NCI-H1694 (cell line): ENCODE data around the gene CYP2J2.
"Not testable (repeated sequence)": the region's sequence is repeated elsewhere in the genome, so short reads cannot be mapped to it uniquely, and the experiment has no call there.

Experiments used
- DNase-seq: peaks from one replicate; lab custom pipeline; 2025; lab: John Stamatoyannopoulos, UW

Gene CYP2J2

DNA sequence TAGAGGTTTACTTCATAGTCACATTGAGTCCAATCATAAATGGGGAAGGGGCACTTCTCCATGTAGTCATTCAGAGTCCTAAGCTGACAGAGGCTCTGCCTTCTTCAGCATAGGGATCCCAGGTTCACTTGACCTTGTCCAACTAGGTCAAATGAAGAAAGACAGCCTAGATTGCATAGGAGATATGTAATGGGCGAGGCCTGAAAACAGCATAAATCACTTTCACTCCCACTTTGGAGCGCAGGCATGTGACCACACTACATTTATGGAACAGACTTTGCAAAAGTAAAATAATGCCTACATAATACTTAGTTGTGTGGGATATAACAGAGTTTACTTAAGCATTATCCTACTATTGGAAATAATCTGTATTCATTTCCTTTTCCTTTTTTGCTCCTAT is 60.1 kb downstream of the CYP2J2 start:
- no peak for DNase-seq

DNA sequence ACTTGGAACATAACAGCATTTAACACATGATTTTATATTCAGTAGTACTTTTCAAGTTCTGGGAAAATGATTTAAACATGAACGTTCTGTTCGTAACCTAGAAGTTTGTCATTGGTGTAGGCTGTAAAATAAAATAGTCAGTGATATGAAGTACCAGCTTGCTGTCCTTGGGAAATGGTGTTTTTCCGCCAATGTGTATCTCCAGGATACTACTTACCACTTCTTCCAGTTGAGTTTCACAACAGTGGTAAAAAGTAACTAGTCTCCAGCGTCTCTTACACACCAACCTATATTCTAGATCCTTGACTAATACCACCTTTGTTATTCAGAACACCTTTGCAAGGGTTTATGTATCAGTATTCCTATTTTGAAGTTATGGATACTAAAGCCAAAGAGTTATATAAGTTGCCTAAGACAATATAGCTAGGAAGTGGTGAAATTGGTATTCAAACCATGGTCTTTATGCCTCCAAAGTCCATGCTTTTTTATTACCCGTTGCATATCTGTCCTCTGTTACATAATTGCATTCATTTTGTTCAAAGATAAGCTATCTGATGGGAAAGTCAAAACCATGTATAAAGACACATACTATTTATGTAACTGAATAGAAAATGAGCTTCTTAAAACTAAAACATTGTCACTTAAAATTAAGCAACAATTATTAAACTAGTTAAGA is 68.8 kb downstream of the CYP2J2 start:
- DNase-seq: no peak

GRCh38 chr1:59856725-59857338 is 69.7 kb downstream of the CYP2J2 start:
- no peak for DNase-seq

- DNase-seq: not testable (repeated sequence)
Observed at GRCh38 chr1:59855297-59855696, 71.3 kb downstream of the CYP2J2 start.

DNA sequence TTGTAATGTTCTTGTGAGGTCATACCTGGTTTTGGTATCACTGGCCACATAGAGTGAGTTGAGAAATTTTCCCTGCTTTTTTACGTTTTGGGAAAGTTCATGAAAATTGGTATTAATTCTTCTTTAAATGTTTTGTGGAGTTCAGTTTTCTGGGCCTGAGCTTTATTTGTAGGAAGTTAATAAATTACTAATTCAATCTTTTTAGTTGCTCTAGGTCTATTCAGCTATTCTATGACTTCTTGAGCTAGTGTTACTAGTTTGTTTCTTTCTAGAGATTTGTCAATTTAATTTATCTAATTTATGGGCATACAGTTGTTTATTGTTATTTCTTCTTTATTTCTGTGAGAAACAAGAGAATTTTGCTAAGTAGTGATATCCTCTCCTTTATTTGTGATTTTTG is 74.5 kb downstream of the CYP2J2 start:
- DNase-seq: no peak

DNA sequence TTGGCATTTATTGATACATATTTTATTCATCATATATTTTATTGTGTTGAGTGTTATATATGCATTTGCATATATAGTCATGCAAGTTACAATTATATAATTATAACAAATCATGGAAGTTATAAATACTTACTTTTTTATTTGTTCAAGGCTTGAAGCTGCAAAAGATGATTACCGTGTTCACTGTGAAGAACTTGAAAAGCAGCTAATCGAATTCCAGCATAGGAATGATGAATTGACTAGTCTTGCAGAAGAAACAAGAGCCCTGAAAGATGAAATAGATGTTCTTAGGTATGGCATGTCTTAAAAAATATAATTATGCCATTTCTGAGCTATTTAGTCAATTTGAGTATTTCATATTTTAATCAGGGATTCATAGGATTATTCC is 79.7 kb downstream of the CYP2J2 start:
- no peak for DNase-seq

DNA sequence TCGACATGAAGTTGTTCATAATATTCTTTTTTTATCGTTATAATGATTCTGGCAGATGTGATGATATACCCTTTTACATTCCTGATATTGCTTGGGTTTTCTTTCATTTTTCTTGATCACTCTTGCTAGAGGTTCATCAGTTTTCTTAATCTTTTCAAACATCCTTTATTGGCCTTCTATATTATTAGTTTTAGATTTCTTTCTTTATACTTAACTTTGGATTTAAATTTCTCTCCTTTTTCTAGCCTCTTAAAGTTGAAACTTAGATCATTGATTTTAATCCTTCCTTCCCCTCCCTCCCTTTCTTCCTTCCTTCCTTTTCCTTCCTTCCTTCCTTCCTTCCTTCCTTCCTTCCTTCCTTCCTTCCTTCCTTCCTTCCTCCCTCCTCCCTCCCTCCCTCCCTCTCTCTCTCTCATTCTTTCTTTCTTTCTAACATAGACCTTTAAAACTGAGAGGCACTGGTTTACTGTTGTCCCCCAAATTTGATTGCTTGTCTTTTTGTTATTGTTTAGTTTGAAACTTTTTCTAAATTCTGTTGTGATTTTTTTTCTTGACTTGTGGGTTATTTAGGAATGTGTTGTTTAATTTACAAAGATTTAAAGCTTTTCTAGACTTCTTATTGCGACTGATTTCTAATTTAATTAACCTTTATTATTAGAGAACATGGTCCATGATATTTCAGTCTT is 80.2 kb downstream of the CYP2J2 start:
- no peak for DNase-seq

DNA sequence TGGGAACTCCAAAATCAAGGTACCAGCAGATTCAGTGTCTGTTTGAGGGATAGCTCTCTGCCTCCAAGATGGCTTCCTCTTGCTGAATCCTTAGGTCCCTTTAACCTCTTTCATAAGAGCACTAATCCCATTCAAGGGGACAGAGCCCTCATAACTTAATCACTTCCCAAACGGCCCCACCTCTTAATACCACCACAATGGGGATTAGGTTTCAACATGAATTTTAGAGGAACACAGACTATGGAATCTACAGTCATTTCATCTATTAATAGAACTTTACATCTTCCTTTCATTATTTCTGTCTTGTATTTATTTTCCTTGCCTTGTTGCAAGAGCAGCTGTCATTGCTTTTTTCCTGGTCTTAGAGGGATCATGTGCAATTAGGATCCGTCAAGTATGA is 81.5 kb downstream of the CYP2J2 start:
- no peak for DNase-seq
